Activated CD8-positive, alpha-beta memory T cell treated with anti-CD3 and anti-CD28 coated beads for 1 hour (primary cell): Measurements from ENCODE around the gene KIF24.
"Not testable (repeated sequence)": the region's sequence is repeated elsewhere in the genome, so short reads cannot be mapped to it uniquely, and the experiment has no call there.

Experiments used
- DNase-seq, 2 donors: peaks; one replicate each; pipeline ENCODE4 v3.0.0-alpha.2; 2020; ENCODE audit warnings: low read depth in 1 of 2; ENCODE audit errors: extremely low read depth in 1 of 2

Gene KIF24

DNA sequence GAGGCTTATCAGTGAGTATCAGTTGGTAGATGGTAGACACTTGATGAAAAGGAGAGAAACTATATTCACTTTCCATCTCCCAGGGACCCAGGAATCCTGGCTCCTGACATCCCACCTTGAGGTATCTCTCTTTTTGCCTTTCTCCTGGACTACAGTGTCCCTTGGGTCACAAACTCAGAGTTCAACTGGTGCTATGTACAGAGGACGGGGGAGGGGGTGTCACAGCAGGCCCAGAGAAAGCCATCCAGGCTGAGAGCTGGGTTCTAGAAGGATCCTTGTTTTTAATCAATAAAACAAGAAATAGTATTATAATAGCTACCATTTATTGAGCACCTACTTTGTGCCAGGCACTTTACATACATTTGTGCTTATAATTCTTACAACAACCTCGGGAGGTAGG is 37.3 kb upstream of the KIF24 start:
- DNase-seq: no peak

DNA sequence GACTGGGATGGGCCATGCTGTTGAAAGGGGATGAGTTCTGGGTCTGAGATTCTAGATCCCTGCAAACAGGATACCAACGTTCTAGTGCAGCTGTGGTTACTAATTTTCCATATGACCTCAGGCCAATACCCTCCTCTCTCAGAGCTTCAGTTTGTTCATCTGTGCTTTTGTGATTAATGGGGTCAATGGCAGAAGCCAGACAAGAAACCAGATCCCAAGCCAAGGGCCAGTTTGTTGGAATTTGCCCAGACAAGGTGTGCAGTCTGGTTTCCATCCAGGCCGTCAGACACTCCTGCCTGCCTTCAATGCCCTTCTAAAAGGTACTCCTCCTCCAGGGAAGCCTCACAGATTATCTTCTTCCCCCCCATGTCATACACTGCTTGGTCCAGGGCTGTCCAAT is 36.2 kb upstream of the KIF24 start:
- DNase-seq: no peak

DNA sequence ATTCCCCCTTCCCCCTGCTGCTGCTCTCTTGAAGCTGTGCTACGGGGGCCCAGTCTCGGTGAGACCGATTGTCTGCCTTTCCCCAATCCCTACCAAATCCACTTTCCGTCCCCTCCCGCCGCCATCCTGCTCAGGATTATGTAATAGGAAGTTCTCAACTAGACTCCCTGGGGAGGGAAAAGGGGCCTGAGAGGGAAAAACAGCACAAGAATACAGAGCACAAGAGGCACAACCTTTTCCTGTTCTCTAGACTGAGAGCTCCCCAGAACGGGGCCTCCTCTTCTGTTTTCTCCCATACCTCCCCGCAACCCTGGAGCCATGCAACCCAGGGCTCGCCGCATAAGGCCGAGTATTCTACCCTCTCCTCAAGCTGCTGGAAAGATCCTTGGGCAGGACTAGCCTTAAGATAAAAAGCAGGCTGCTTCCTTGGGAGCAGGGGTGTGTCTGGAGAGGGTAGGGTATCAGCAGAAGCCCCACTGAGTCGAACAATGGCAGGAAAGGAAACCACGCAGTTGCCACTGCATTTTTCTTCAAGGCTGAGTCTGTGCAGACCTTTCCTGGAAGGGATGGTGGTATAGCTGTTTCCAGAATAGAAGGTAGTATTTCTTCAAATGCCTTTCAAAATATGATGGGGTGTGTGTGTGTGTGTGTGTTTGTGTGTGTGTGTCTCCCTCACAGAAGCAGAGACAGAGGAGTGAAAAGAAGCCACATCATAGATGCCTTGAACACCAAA is 34.7 kb upstream of the KIF24 start:
- no peak for DNase-seq

DNA sequence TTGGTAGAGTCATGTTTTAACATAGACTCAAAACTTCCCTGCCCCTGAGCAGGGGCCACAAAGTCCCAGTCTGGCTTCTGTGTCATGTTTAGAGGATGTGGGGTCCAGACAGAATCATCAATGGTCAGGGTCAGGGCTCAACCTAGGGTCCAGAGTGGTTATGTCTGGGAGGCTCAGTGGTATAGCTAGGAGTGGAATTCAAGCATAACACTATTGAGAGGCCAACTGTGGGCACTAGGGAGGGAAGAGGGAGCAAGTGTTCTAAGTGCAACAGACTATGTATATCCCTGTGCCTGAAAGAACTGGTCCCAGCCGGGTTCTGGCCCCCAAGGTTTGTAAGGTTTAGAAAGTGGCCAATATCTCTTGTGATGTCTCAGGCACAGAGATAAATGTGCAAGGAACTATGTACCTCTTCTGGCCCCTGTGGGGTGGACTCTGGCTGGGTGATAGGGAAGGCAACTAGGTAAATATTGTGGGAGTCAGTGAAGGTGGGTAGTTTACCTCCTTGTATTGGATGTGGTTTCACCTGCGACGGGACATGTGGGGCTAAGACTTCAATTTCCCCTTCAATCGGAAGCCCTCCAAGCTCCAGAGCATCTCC is 33.6 kb upstream of the KIF24 start:
- no peak for DNase-seq

DNA sequence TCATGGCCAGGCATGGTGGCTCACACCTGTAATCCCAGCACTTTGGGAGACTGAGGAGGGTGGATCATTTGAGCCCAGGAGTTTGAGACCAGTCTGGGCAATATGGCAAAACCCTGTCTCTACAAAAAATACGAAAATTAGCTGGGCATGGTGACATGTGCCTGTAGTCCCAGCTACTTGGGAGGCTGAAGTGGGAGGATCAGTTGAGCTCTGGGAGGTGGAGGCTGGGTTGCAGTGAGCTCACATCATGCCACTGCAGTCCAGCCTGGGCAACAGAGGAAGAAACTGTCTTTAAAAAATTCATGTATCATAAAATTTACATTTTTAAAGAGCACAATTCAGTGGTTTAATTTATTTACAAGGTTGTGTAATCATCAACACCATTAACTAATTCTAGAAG is 23.9 kb upstream of the KIF24 start:
- DNase-seq: not testable (repeated sequence)

GRCh38 chr9:34352122-34352652 is 23.1 kb upstream of the KIF24 start:
- DNase-seq: not testable (repeated sequence)

DNA sequence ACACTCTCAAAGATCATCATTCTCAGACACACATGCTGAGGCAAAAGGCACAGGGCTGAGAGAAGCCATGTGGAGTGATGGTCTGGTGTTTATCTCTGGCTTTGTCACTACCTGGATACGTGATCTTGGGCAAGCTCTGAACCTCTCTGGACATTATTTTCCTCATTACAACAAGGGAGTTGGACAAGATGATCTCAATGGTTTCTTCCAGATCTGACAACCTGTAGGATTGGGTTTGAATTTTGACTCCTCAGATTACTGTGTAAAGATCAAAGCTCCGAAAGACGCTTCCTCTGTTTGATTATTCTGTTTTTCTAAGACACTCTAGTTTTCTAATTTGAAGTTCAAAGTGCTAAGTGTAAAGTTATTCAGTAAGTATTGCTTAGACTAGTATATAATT is 20.3 kb upstream of the KIF24 start:
- DNase-seq: no peak

DNA sequence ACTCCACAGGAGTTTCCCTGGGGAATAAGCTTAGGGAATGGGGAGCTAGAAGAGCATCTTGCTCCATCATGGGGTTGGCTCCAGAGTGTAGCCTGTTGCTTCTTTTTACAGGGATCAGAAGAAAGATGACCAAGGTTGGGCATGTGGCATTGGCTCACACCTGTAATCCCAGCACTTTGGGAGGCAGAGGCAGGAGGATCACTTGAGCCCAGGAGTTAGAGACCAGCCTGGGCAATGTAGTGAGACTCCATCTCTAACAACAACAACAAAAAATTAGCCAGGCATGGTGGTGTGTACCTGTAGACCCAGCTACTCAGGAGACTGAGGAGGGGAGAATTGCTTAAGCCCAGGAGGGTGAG is 18.7 kb upstream of the KIF24 start:
- no peak for DNase-seq

DNA sequence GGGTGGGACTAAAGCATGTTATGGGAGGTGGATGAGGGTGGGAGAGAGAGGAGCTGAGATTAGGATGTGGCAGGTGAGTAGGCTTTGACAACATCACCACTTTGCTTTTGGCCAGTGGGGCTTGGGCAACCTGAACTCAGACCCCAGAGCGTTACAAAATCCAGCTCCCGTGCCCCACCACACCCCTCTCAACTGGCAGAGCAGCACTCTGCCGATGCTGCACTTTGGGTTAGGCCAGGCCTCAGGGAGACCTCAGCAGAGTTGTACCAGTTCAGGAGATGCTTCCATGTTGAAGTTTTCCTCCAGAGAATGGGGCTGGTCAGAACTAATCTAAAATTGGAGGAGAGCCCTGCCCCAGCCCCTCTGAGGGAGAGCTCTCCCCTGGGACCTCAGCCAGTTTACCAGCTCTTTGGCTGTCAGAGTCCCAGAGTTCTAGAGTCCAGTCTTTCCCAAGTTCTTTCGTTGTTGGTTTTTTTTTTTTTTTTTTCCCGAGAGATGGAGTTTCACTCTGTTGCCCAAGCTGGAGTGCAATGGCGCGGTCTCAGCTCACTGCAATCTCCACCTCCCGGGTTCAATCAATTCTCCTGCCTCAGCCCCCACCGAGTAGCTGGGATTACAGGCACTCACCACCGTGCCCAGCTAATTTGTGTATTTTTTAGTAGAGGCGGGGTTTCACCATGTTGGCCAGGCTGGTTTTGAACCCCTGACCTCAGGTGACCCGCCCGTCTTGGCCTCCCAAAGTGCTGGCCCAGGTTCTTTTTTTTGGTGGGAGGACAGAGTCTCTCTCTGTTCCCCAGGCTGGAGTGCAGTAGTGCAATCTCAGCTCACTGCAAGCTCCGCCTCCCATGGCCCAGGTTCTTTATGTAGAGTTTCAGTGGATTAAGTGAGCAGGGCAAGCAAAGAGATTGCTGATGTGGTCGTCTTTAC is 18.1 kb upstream of the KIF24 start:
- DNase-seq: no peak

- no peak for DNase-seq
These were observed 14.5 kb upstream of the KIF24 start for GRCh38 chr9:34343605-34344004.

- no peak for DNase-seq
These were observed 14.0 kb upstream of the KIF24 start for GRCh38 chr9:34343090-34343489.

GRCh38 chr9:34341659-34342295 is 12.7 kb upstream of the KIF24 start:
- DNase-seq: no peak

DNA sequence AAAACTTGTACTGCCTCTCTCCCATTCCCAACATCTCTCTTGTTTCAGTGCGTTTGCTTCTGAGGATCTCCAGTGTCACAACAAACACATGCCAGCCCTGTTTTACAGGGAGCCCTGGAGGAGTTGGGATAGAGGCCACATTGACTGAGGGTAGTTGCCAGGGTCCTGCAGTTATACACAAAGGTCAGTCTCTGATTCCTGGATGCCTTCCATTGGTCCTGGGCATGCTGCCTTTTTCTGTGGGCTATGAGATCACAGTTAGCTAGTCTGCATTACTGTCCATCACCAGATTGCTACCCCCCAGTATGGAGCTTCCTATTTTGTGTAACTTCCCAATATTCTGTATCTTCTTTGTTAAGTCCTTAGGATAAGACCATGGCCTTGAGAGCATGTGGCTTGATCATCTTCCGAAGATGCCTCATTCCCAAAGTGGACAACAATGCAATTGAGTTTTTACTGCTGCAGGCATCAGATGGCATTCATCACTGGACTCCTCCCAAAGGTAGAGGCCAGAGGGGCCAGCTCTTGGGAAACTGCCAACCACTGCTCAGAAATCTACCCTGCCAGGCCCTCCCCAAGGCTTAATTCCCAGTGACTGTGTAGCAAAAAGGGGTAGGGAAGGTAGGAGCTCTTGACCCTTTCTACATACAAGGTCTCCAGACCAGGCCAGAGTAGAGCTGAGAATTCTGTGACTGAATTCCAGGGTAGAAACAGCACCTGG is 9.8 kb upstream of the KIF24 start:
- no peak for DNase-seq

DNA sequence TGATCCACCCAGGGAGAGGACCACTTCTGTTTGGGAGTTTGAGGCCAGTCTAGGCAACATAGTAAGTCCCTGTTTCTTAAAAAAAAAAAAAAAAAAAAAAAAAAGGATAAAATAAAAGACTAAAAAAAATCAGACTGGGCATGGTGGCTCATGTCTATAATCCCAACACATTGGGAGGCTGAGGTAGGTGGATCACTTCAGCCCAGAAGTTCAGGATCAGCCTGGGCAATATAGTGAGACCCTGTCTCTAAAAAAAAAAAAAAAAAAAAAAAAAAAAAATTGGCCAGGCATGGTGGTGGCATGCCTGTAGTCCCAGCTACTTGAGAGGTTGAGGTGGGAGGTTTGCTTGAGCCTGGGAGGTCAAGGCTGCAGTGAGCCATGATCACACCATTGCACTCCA is 9.0 kb upstream of the KIF24 start:
- DNase-seq: not testable (repeated sequence)

DNA sequence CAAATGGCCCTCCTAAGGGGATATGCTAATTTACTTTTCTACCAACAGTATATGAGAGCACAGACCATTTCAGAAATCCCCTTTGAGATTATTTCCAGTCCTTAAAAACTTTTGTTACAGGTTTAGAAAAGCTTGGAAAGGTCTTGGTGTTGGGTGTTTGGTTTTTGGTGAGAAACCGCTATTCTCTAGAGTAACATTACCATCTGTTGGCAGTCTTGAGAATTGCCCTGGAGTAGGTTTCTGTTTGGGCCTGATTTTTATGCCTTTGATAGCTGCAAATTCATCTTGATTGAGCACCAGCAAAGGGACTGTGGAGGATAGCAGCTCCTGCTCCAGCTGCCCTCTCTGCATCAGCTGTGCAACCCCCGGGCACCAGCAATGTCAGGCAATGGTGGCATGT is 8.3 kb upstream of the KIF24 start:
- no peak for DNase-seq

GRCh38 chr9:34335376-34335775 is 6.3 kb upstream of the KIF24 start:
- DNase-seq: no peak

DNA sequence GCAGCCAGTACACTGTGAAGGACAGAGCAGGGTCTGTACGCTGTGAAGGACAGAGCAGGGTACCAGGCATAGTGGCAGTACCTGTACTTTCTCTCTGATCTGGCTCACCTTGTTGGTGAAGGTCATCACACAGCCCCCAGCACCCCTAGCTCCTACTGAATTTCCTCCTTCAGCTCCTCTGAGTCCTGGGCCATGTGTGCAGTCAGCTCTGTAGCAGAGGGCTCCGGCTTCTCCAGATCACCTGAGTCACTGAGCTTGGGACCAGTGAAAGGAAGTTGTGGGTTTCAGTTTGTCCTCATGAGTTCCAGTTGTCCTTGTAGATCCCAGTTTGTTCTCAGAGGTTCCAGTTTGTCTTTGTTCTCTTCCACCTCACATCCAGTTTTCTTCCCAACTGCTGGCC is 5.8 kb upstream of the KIF24 start:
- DNase-seq: no peak

DNA sequence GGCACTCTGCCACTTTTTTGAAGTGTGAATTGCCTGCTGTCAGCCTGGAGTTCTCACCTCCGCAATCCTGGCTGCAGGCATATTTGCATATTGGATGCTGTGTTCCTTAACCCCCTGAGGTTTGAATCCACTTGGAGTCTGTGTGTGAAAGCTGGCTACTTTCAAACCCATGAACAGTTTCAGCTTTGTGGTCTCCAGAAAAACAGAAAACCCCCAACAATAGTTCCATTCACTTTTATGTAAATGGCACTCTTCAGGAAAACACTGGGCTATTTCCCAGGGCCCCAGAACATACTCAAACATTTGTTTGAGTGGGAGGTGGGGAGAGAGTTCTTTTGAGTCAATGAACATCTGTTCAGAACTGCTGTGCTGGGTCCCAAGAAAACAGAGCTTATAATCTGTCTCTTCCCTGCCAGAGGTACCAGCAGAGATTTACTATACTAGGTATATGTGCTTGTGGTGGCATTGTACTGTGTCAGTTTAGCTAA is 5.3 kb upstream of the KIF24 start:
- no peak for DNase-seq

- no peak for DNase-seq
These were observed 4.8 kb upstream of the KIF24 start for GRCh38 chr9:34333836-34334235.
